ENCODE data around the gene NDUFV3. TPM values are rescaled to one million over a fixed set of nuclear protein-coding genes. Genes with fewer than 3 reads are reported as not detected.
"Not testable (repeated sequence)": the region's sequence is repeated elsewhere in the genome, so short reads cannot be mapped to it uniquely, and the experiment has no call there.

Gene NDUFV3
- total and polyA plus RNA-seq, 10 donors = 12.0 to 38.8 (median 35.1) TPM

GRCh38 chr21:42846221-42846620 lies 46.9 kb upstream of the NDUFV3 start:
- H3K27me3 ChIP-seq (replicated peaks in 1 of 7) = no peaks in the 10 kb centered on the region
- no peak overlapping the region for H3K27ac ChIP-seq
- TF ChIP-seq CTCF (IDR thresholded peaks at IDR 0.05 in 8 of 11, conservative IDR thresholded peaks at IDR 0.05 in 3 of 11) (no peak), POLR2AphosphoS5 (IDR thresholded peaks at IDR 0.05) (no peak), POLR2A (IDR thresholded peaks at IDR 0.05) (no peak)
- peaks cover 2 to 94% (median 79%) of the 10 kb centered on the region in 6 donors for H3K36me3 ChIP-seq
- H3K4me3 ChIP-seq = no peak overlapping the region
- peak; percentile 46 for DNase-seq
- H3K4me1 ChIP-seq = peaks cover 0 to 15% (median 2%) of the 10 kb centered on the region in 6 donors
- no peaks in the 10 kb centered on the region for H3K9me3 ChIP-seq
- 92 to 98% (median 94%) methylated on average over 10 of the region's 10 CpGs for WGBS, 5 donors
- intact Hi-C loops (cut with DNase I; ENCODE audit: low total_unique reads) = no loop called here

- no peaks in the 10 kb centered on the region for H3K9me3 ChIP-seq
- no peak overlapping the region for H3K4me3 ChIP-seq
- peaks cover 0 to 15% (median 2%) of the 10 kb centered on the region in 6 donors for H3K4me1 ChIP-seq
- H3K27me3 ChIP-seq (replicated peaks in 1 of 7) = no peaks in the 10 kb centered on the region
- no peak for TF ChIP-seq CTCF (IDR thresholded peaks at IDR 0.05 in 8 of 11, conservative IDR thresholded peaks at IDR 0.05 in 3 of 11)
- no peak for TF ChIP-seq POLR2AphosphoS5 (IDR thresholded peaks at IDR 0.05)
- TF ChIP-seq POLR2A (IDR thresholded peaks at IDR 0.05) = no peak
- 83 to 90% (median 88%) methylated on average over 18 of the region's 18 CpGs for WGBS, 5 donors
- H3K36me3 ChIP-seq = peaks cover 2 to 94% (median 82%) of the 10 kb centered on the region in 6 donors
- no peak overlapping the region for H3K27ac ChIP-seq
- DNase-seq = peak; percentile 52
- intact Hi-C loops (cut with DNase I; ENCODE audit: low total_unique reads) = no loop called here
Observed at GRCh38 chr21:42847051-42847707, 45.9 kb upstream of the NDUFV3 start.

GRCh38 chr21:42847726-42848125 lies 45.4 kb upstream of the NDUFV3 start:
- DNase-seq = peak; percentile 32
- no peaks in the 10 kb centered on the region for H3K27me3 ChIP-seq (replicated peaks in 1 of 7)
- H3K27ac ChIP-seq = no peak overlapping the region
- intact Hi-C loops (cut with DNase I; ENCODE audit: low total_unique reads) = no loop called here
- H3K36me3 ChIP-seq = peaks cover 2 to 94% (median 81%) of the 10 kb centered on the region in 6 donors
- no peak for TF ChIP-seq POLR2A (IDR thresholded peaks at IDR 0.05)
- TF ChIP-seq CTCF (IDR thresholded peaks at IDR 0.05 in 8 of 11, conservative IDR thresholded peaks at IDR 0.05 in 3 of 11) = no peak
- no peak for TF ChIP-seq POLR2AphosphoS5 (IDR thresholded peaks at IDR 0.05)
- peaks cover 0 to 15% (median 2%) of the 10 kb centered on the region in 6 donors for H3K4me1 ChIP-seq
- H3K4me3 ChIP-seq = no peak overlapping the region
- WGBS, 5 donors = 93 to 98% (median 95%) methylated on average over 4 of the region's 4 CpGs
- no peaks in the 10 kb centered on the region for H3K9me3 ChIP-seq

- Histone ChIP-seq H3K36me3 (peaks cover 2 to 94% (median 85%) of the 10 kb centered on the region in 6 donors), H3K4me1 (peaks cover 0 to 15% (median 2%) of the 10 kb centered on the region in 6 donors)
- H3K27me3 ChIP-seq (replicated peaks in 1 of 7); H3K27ac ChIP-seq; H3K4me3 ChIP-seq; intact Hi-C loops (cut with DNase I; ENCODE audit: low total_unique reads); H3K9me3 ChIP-seq: not testable (repeated sequence)
- peak; percentile 25 for DNase-seq
- 92 to 98% (median 98%) methylated on average over 67 to 95 of the region's 95 CpGs for WGBS, 5 donors
Observed at GRCh38 chr21:42848144-42848931, 44.8 kb upstream of the NDUFV3 start.

Measured in spleen (tissue), 11 donors.